ENCODE data around the gene PEF1. TPM values are rescaled to one million over a fixed set of nuclear protein-coding genes. Genes with fewer than 3 reads are reported as not detected.

Gene PEF1
- polyA plus RNA-seq, 1 donor (not counting 4 experiments of a cell fraction or from before 2014, with no cell fraction given), result 72.2 TPM

- no peak for DNase-seq (ENCODE audit: low read depth, low spot score)
- H3K4me1 ChIP-seq (ENCODE audit: control insufficient read depth, extremely low read depth, insufficient read depth, low read length), result peaks cover 15% of the 10 kb centered on the region
- no peaks in the 10 kb centered on the region for H4K20me1 ChIP-seq (ENCODE audit: control insufficient read depth, extremely low read depth, insufficient read depth, low read length)
- no peaks in the 10 kb centered on the region for H3K9me3 ChIP-seq (ENCODE audit: control insufficient read depth, low read depth, low read length)
- no peak overlapping the region for H2AFZ ChIP-seq (ENCODE audit: control insufficient read depth, low read length)
- no peak for FAIRE-seq
- H3K27me3 ChIP-seq (ENCODE audit: control insufficient read depth, extremely low read depth, insufficient read depth, low read length), result no peaks in the 10 kb centered on the region
- no peak overlapping the region for H3K4me2 ChIP-seq (ENCODE audit: control insufficient read depth, extremely low read depth, insufficient read depth, low read depth, low read length)
- H3K36me3 ChIP-seq (ENCODE audit: control insufficient read depth in 2 of 2, extremely low read depth in 1 of 2, insufficient read depth in 2 of 2, low read length in 2 of 2), result peaks cover 29 to 36% of the 10 kb centered on the region in 2 experiments
- H3K27ac ChIP-seq (ENCODE audit: control insufficient read depth, insufficient read depth, low read length), result no peak overlapping the region
- H3K9me1 ChIP-seq (ENCODE audit: control insufficient read depth, extremely low read depth, insufficient read depth, low read length), result no peaks in the 10 kb centered on the region
- no peak overlapping the region for H3K9ac ChIP-seq (ENCODE audit: control insufficient read depth, extremely low read depth, insufficient read depth, low read length)
- H3K4me3 ChIP-seq (ENCODE audit: control insufficient read depth in 2 of 3, extremely low read depth in 1 of 3, insufficient read depth in 2 of 3, low read depth in 1 of 3, low read length in 3 of 3), result no peak overlapping the region
- TF ChIP-seq EZH2 (IDR thresholded peaks at IDR 0.05; ENCODE audit: low read length), result no peak
- TF ChIP-seq, protein P1, sequence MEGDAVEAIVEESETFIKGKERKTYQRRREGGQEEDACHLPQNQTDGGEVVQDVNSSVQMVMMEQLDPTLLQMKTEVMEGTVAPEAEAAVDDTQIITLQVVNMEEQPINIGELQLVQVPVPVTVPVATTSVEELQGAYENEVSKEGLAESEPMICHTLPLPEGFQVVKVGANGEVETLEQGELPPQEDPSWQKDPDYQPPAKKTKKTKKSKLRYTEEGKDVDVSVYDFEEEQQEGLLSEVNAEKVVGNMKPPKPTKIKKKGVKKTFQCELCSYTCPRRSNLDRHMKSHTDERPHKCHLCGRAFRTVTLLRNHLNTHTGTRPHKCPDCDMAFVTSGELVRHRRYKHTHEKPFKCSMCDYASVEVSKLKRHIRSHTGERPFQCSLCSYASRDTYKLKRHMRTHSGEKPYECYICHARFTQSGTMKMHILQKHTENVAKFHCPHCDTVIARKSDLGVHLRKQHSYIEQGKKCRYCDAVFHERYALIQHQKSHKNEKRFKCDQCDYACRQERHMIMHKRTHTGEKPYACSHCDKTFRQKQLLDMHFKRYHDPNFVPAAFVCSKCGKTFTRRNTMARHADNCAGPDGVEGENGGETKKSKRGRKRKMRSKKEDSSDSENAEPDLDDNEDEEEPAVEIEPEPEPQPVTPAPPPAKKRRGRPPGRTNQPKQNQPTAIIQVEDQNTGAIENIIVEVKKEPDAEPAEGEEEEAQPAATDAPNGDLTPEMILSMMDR (optimal IDR thresholded peaks at IDR 0.05 in 1 of 3, IDR thresholded peaks at IDR 0.05 in 1 of 3, conservative IDR thresholded peaks at IDR 0.05 in 1 of 3; ENCODE audit: extremely low read depth in 1 of 3, insufficient read depth in 2 of 3, low read length in 3 of 3), result no peak
- dilution Hi-C loops (cut with MboI; ENCODE audit: extremely low pct_ligation_motif_present, low sequenced_read_pairs), result no loop called here
- no peaks in the 10 kb centered on the region for H3K79me2 ChIP-seq (ENCODE audit: control insufficient read depth, insufficient read depth, low read length)
Measured at GRCh38 chr1:31627301-31627929, 17.3 kb downstream of the PEF1 start.

DNA sequence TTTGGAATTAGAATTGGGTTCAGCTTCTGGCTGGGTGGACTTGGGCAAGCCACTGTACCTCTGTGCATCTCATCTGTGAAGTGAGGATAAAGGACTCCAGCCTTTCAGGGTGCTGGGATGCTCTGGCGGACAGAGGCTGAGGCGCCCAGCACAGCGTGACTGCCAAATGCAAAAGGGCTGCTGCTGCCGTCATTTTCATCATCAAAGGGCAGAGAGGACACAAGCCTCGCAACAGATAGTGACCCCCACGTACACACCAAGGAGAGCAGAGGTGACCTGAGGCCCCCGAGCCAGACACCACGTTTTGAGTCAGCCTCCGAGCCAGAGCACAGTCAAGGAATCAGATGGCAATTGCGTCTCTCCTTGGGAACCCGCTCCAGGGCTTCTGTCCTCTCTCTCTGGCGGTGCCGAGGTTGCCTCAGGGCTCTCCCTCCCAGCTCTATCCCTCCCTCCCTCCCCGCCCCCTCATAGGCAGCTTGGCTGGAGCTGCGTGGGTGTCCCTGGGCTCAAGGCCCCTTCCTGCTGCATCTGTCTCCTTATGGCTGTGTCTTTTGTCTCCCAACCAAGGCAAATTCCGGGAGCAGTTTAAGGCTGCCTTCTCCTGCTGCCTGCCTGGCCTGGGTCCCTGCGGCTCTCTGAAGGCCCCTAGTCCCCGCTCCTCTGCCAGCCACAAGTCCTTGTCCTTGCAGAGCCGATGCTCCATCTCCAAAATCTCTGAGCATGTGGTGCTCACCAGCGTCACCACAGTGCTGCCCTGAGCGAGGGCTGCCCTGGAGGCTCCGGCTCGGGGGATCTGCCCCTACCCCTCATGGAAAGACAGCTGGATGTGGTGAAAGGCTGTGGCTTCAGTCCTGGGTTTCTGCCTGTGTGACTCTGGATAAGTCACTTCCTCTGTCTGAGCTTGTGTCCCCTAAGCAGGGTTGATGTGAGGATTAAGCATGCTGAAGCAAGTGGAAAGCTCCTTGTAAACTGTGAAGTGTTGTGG is 18.2 kb downstream of the PEF1 start:
- Histone ChIP-seq H2AFZ (ENCODE audit: control insufficient read depth, low read length) (no peak overlapping the region), H3K4me1 (ENCODE audit: control insufficient read depth, extremely low read depth, insufficient read depth, low read length) (peaks cover 15% of the 10 kb centered on the region), H3K4me3 (ENCODE audit: control insufficient read depth in 2 of 3, extremely low read depth in 1 of 3, insufficient read depth in 2 of 3, low read depth in 1 of 3, low read length in 3 of 3) (no peak overlapping the region), H3K9me3 (ENCODE audit: control insufficient read depth, low read depth, low read length) (no peaks in the 10 kb centered on the region), H3K9ac (ENCODE audit: control insufficient read depth, extremely low read depth, insufficient read depth, low read length) (no peak overlapping the region), H3K27ac (ENCODE audit: control insufficient read depth, insufficient read depth, low read length) (no peak overlapping the region), H3K9me1 (ENCODE audit: control insufficient read depth, extremely low read depth, insufficient read depth, low read length) (no peaks in the 10 kb centered on the region), H3K27me3 (ENCODE audit: control insufficient read depth, extremely low read depth, insufficient read depth, low read length) (no peaks in the 10 kb centered on the region), H3K4me2 (ENCODE audit: control insufficient read depth, extremely low read depth, insufficient read depth, low read depth, low read length) (no peak overlapping the region), H3K79me2 (ENCODE audit: control insufficient read depth, insufficient read depth, low read length) (no peaks in the 10 kb centered on the region), H3K36me3 (ENCODE audit: control insufficient read depth in 2 of 2, extremely low read depth in 1 of 2, insufficient read depth in 2 of 2, low read length in 2 of 2) (peaks cover 20 to 27% of the 10 kb centered on the region in 2 experiments), H4K20me1 (ENCODE audit: control insufficient read depth, extremely low read depth, insufficient read depth, low read length) (no peaks in the 10 kb centered on the region)
- DNase-seq (ENCODE audit: low read depth, low spot score) (no peak), FAIRE-seq (no peak)
- TF ChIP-seq, protein P1 (optimal IDR thresholded peaks at IDR 0.05 in 1 of 3, IDR thresholded peaks at IDR 0.05 in 1 of 3, conservative IDR thresholded peaks at IDR 0.05 in 1 of 3; ENCODE audit: extremely low read depth in 1 of 3, insufficient read depth in 2 of 3, low read length in 3 of 3), result no peak
- no peak for TF ChIP-seq EZH2 (IDR thresholded peaks at IDR 0.05; ENCODE audit: low read length)
- dilution Hi-C loops (cut with MboI; ENCODE audit: extremely low pct_ligation_motif_present, low sequenced_read_pairs), result no loop called here

Data from keratinocyte (primary cell).